ENCODE measurements around the gene MRC1. TPM values are rescaled to one million over a fixed set of nuclear protein-coding genes. Genes with fewer than 3 reads are reported as not detected.

Gene MRC1
- total RNA-seq, 1 experiment from 2014 or later = 0.37 TPM

- ChIA-PET RAD21 (ENCODE audit: low non-redundant PET in 1 of 2, low total read pairs in 2 of 2, uncharacterized antibody in 2 of 2, unreplicated experiment in 2 of 2) (no interaction called here), POLR2A (no interaction called here), CTCF (no interaction called here)
- Histone ChIP-seq H3K9me2 (ENCODE audit: insufficient read depth) (no peaks in the 10 kb centered on the region; the same call in 1 of the 2 replicates), H3K27ac (ENCODE audit: low read depth, low read length) (no peak overlapping the region), H3K36me3 (ENCODE audit: control insufficient read depth in 1 of 2, insufficient read depth in 2 of 2, low read length in 2 of 2) (no peaks in the 10 kb centered on the region), H3K27me3 (ENCODE audit: insufficient read depth, low read length) (0 out of 2 replicates have a peak, but pooled peaks cover 4% of the 10 kb centered on the region), H3K79me2 (ENCODE audit: insufficient read depth, low read length) (no peaks in the 10 kb centered on the region), H3K4me1 (ENCODE audit: control insufficient read depth in 1 of 2, insufficient read depth in 2 of 2, low read length in 2 of 2) (no peaks in the 10 kb centered on the region), H3K4me3 (replicated peaks in 1 of 2; ENCODE audit: low read depth in 1 of 2, low read length in 2 of 2) (no peak overlapping the region), H3K9me3 (ENCODE audit: control insufficient read depth in 1 of 2, insufficient read depth in 1 of 2, low read depth in 1 of 2, low read length in 2 of 2) (no peaks in the 10 kb centered on the region), H3K9ac (ENCODE audit: low read length) (no peak overlapping the region), H2AFZ (ENCODE audit: low read depth, low read length, poor library complexity, severe bottlenecking) (no peak overlapping the region), H4K20me1 (ENCODE audit: insufficient read depth) (no peaks in the 10 kb centered on the region), H3K4me2 (ENCODE audit: low read length) (no peak overlapping the region)
- no TSS peak for BruUV-seq (replicated peaks)
- ATAC-seq (no peak), DNase-seq (ENCODE audit: low read depth, low spot score) (no peak)
- TF ChIP-seq CTCF (IDR thresholded peaks at IDR 0.05 in 2 of 3, conservative IDR thresholded peaks at IDR 0.05 in 1 of 3; ENCODE audit: borderline replicate concordance in 1 of 3, insufficient read depth in 1 of 3, low read depth in 2 of 3, low read length in 2 of 3) (no peak), POLR2AphosphoS5 (IDR thresholded peaks at IDR 0.05; ENCODE audit: low read depth, low read length) (no peak), SRF (IDR thresholded peaks at IDR 0.05; ENCODE audit: low read depth) (no peak), ZNF274 (IDR thresholded peaks at IDR 0.05; ENCODE audit: low read depth, low read length) (no peak), CEBPB (IDR thresholded peaks at IDR 0.05; ENCODE audit: low read depth) (no peak), REST (IDR thresholded peaks at IDR 0.05; ENCODE audit: low read depth) (no peak), SIN3A (IDR thresholded peaks at IDR 0.05; ENCODE audit: low read depth) (no peak), FOSL1 (IDR thresholded peaks at IDR 0.05; ENCODE audit: low read depth) (no peak), POLR2A (IDR thresholded peaks at IDR 0.05; ENCODE audit: borderline replicate concordance, extremely low read depth, insufficient read depth, insufficient read length) (no peak)
- TF ChIP-seq, protein P1, sequence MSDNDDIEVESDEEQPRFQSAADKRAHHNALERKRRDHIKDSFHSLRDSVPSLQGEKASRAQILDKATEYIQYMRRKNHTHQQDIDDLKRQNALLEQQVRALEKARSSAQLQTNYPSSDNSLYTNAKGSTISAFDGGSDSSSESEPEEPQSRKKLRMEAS (IDR thresholded peaks at IDR 0.05) = no peak
- intact Hi-C loops (cut with micrococcal nuclease) = no loop called here
Observed at GRCh38 chr10:17950726-17951125, 141.6 kb downstream of the MRC1 start.

All from HCT116 (cell line).